Measurements from ENCODE around the gene PTGIS. TPM values are rescaled to one million over a fixed set of nuclear protein-coding genes. Genes with fewer than 3 reads are reported as not detected.
"Not testable (repeated sequence)": the region's sequence is repeated elsewhere in the genome, so short reads cannot be mapped to it uniquely, and the experiment has no call there.

The PTGIS gene
- total RNA-seq, 3 donors from 2014 or later: 1.6 to 2.4 (median 2.1) TPM

DNA sequence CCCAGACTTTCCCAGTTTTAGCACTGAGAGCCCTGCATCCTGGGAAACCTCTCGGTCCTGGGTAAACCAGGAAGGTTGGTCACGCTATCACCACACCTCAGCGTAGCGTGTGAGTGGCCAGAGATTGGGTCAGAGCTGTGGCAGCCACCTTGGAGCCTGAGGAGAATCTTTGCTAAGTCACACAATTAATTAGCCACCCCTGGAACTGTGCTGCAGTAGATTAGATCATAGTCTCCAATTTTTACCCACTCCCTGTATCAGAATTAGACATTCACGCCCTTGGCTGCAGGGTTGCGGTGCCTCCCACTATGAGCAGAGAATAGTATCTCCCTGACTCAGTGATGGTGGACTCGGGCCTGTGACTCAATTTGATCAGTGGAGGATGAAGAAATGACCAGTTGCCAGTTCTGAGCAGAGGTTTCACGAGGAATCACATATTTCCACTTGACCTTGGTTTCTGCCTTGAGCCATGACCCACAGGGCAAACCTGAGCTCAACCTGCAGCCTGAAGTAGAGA, 6.0 kb upstream of the PTGIS start:
- DNase-seq: no peak
- H3K36me3 Mint-ChIP-seq (ENCODE audit: insufficient read depth): no peaks in the 10 kb centered on the region

DNA sequence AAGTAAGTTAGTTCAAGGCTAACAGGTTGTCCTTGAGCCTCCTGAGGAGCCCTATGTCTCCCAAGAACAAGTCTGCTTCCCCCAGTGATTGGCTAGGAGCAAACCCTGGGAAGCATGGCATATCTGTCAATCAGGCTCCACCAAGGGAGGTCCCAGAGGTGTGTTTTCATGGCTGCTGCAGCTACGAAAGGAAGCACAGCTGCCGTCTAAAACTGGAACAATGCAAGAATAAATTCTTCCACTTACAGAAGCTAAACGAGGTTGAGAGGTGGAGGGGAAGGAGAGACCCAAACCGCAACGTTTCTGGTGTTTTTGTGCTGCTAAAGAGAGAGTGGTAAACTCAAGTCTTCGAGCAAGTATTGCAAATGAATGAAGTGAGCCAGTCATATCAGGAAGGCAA, 4.9 kb upstream of the PTGIS start:
- Mint-ChIP-seq H3K4me1 (ENCODE audit: low read depth) (peaks cover 18% of the 10 kb centered on the region), H3K4me3 (peak overlapping the region; percentile 33)
- no peak for ATAC-seq

More for the DNA sequence above, 6.0 kb upstream of the PTGIS start:
- Mint-ChIP-seq H3K4me3 (no peak overlapping the region), H3K27me3 (ENCODE audit: low read depth) (peaks cover 24% of the 10 kb centered on the region), H3K4me1 (ENCODE audit: low read depth) (peaks cover 17% of the 10 kb centered on the region), H3K9me3 (peaks cover 8% of the 10 kb centered on the region)
- ATAC-seq: no peak

GRCh38 chr20:49571553-49571835, 3.6 kb upstream of the PTGIS start:
- ATAC-seq: no peak
- H3K4me1 Mint-ChIP-seq (ENCODE audit: low read depth): peaks cover 14% of the 10 kb centered on the region
- no peak for DNase-seq
- no peaks in the 10 kb centered on the region for H3K36me3 Mint-ChIP-seq (ENCODE audit: insufficient read depth)
- H3K4me3 Mint-ChIP-seq: no peak overlapping the region
- peaks cover 6% of the 10 kb centered on the region for H3K9me3 Mint-ChIP-seq
- peaks cover 42% of the 10 kb centered on the region for H3K27me3 Mint-ChIP-seq (ENCODE audit: low read depth)

More for the DNA sequence above, 4.9 kb upstream of the PTGIS start:
- no peaks in the 10 kb centered on the region for H3K36me3 Mint-ChIP-seq (ENCODE audit: insufficient read depth)
- peaks cover 8% of the 10 kb centered on the region for H3K9me3 Mint-ChIP-seq
- DNase-seq: no peak
- peaks cover 32% of the 10 kb centered on the region for H3K27me3 Mint-ChIP-seq (ENCODE audit: low read depth)

DNA sequence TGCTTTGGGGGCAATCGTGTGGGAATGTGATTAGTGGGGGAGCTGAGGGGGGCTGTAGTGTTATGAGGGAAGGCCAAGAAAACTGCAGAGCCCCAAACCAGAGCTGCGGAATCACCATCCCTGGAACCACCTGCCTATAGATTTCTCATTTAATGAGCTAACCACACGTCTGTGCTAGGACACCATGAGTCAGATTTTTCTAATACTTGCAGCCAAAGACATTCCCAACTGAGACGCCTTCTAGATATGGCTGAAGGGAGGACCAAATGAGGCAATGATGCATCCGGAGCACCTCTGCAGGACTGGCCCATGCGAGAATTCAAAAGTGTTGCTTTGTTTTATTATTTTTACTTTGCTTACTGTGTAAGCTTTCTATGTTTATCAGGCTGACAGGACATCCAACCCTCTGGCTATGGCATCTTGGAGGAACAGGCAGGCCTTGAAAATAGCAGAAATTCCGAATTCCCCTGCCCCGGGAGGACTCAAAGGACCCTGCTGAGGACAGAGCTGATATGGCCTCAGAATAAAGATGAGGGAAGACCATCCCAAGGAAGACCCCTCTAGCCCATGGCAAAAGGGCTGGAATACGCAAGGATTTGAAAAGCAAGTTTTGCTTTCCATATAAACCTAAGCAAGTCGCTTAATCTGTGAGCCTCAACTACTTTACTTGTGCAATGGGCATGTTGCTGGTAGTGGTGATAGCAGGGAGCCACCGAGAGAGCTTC, 3.1 kb upstream of the PTGIS start:
- H3K27me3 Mint-ChIP-seq (ENCODE audit: low read depth): peaks cover 47% of the 10 kb centered on the region
- no peak overlapping the region for H3K4me3 Mint-ChIP-seq
- H3K4me1 Mint-ChIP-seq (ENCODE audit: low read depth): peaks cover 14% of the 10 kb centered on the region

DNA sequence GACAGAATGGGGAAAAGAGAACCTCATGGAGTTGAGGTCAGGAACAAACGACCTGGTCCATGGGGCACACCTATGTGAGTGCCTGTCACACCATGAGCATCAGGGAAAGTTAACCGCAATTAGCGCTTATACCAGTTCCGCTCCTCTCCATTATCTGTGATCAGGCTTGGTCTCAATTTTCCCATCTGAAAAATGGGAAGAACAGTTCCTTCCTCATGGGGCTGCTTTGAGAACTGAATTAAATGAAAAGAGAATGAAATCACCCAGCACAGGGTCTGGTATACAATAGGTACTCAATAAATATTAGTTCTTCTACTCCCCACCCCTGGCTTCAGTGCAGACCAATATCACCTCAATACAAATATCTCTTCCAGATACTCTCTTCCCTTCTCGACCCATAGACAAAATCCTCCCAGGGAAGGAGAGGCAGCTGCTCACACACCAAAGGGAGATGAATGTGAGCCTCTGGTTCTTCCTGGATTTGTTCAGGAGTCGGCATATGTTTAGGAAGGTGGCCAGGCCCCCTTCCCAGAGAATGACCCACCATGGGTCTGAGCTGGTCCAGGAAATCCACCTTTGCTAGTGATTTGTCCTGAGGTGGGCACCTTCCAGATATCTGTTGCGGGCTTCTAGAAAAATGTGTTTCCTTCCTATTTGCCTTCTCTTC, 2.4 kb upstream of the PTGIS start:
- Mint-ChIP-seq H3K36me3 (ENCODE audit: insufficient read depth) (no peaks in the 10 kb centered on the region), H3K4me3 (no peak overlapping the region), H3K9me3 (no peaks in the 10 kb centered on the region), H3K4me1 (ENCODE audit: low read depth) (peaks cover 14% of the 10 kb centered on the region), H3K27me3 (ENCODE audit: low read depth) (peaks cover 52% of the 10 kb centered on the region)
- no peak for ATAC-seq
- DNase-seq: no peak

More for the DNA sequence above, 3.1 kb upstream of the PTGIS start:
- DNase-seq (no peak), ATAC-seq (no peak)
- Mint-ChIP-seq H3K9me3 (peaks cover 1% of the 10 kb centered on the region), H3K36me3 (ENCODE audit: insufficient read depth) (no peaks in the 10 kb centered on the region)

GRCh38 chr20:49569411-49570115, 1.6 kb upstream of the PTGIS start:
- Mint-ChIP-seq H3K36me3 (ENCODE audit: insufficient read depth) (no peaks in the 10 kb centered on the region), H3K4me1 (ENCODE audit: low read depth) (peaks cover 14% of the 10 kb centered on the region), H3K27me3 (ENCODE audit: low read depth) (peaks cover 55% of the 10 kb centered on the region), H3K9me3 (no peaks in the 10 kb centered on the region), H3K4me3 (peak overlapping the region; percentile 1)
- DNase-seq: no peak
- no peak for ATAC-seq

DNA sequence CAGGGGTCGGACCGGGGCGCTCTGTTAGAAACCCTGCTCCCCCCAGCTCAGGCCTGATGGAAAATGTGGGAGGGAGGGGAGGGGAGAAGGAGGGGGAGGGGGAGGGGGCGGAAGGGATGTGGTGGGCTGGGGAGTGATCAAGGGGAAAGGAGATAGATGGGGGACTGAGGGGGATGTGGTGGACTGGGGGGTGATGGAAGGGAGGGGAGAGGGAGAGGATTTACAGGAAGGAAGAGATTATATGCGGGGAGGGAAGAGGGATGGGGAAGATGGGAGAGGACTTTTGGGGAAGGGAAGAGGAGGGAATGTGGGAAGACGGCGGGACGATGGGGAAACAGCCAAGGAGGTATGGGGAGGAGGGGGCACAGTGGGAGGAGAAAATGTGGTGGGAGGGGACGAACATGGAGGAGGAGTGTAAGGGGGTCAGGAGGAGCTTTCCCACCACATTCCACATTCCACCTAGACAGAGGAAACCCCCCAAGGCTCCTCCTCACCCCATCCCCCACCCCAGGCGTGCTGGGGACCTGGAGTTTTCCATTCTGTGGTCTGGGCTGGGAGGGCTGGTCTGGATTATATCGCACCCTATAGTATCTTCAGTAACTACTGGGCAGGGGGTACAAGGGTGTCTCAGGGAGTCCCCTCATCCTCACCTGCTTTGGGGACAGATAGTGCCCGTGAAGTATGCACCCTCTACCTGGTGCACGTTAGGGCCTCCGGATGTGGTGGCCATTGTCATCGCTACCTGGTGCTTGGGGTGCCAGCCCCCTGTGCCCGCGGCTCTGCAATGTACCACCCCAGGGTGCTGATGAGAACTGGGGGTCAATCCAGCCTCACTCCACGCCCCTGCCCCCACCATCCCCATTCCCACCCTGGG, 578 bp upstream of the PTGIS start:
- no peak for ATAC-seq
- peaks cover 55% of the 10 kb centered on the region for H3K27me3 Mint-ChIP-seq (ENCODE audit: low read depth)
- H3K4me3 Mint-ChIP-seq: no peak overlapping the region

DNA sequence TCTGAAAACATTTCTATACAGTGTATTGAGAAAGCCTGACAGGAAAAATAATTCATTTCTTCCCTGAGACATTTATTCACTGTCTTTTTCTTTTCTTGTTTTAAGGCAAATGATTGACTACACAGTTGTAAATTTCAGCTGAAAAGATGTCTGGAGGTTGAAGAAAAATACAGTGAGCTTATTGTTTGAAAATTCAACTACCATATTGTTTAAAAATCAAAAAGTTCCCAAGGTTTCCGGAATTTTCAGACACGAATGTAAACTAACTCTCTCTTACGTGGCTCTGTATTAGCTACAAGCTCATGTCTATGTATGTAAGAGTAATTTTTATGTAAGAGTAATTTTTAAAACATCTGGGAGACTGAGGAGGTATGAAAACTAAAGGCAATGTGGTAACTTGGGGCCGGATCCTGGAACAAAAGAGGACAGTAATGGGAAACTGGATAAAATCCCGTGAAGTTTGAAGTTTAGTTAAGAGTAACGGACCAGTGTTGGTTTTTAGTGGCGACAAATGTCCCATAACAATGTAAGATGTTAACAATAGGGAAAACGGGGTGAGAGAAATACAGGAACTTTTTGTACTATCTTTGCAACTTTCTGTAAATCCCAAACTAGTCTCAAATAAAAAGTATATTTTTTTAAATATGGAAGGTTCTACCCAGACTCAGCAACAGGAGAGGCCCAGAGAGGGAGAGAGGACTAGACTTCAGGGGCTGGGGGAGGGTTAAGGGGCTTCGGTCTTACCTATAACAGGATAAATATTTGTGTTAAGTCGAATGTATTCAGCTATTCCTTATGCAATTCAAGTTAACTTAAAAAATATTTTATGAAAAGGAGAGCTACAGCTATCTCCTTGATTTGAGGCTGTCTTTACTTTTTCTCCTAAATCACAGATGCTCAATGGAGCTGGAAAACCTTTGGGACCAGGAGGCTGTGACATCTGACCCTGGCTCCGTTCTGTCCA, 1.3 kb downstream of the PTGIS start:
- peaks cover 56% of the 10 kb centered on the region for H3K27me3 Mint-ChIP-seq (ENCODE audit: low read depth)
- no peak for ATAC-seq
- H3K4me3 Mint-ChIP-seq: no peak overlapping the region
- H3K4me1 Mint-ChIP-seq (ENCODE audit: low read depth): peaks cover 5% of the 10 kb centered on the region
- H3K36me3 Mint-ChIP-seq (ENCODE audit: insufficient read depth): no peaks in the 10 kb centered on the region
- H3K9me3 Mint-ChIP-seq: no peaks in the 10 kb centered on the region
- DNase-seq: no peak

More for the DNA sequence above, 578 bp upstream of the PTGIS start:
- H3K36me3 Mint-ChIP-seq (ENCODE audit: insufficient read depth): no peaks in the 10 kb centered on the region
- no peaks in the 10 kb centered on the region for H3K9me3 Mint-ChIP-seq
- DNase-seq: no peak
- H3K4me1 Mint-ChIP-seq (ENCODE audit: low read depth): peaks cover 14% of the 10 kb centered on the region

DNA sequence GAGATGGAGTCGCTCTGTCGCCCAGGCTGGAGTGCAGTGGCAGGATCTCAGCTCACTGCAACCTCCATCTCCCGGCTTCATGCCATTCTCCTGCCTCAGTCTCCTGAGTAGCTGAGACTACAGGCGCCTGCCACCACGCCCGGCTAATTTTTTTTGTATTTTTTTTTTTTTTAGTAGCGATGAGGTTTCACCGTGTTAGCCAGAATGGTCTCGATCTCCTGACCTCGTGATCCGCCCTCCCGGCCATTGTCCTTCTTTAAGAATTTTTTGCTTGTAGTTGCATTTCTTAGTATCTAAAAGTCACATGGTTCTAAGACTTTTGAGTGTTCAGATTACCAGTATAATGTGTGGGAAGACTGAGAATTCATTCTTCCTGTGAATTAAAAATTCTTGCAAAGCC, 2.9 kb downstream of the PTGIS start:
- DNase-seq; H3K9me3 Mint-ChIP-seq; ATAC-seq; H3K4me1 Mint-ChIP-seq (ENCODE audit: low read depth); H3K36me3 Mint-ChIP-seq (ENCODE audit: insufficient read depth); H3K4me3 Mint-ChIP-seq: not testable (repeated sequence)
- H3K27me3 Mint-ChIP-seq (ENCODE audit: low read depth): peaks cover 53% of the 10 kb centered on the region

GRCh38 chr20:49563015-49563980, 4.6 kb downstream of the PTGIS start:
- H3K4me1 Mint-ChIP-seq (ENCODE audit: low read depth): peaks cover under 1% of the 10 kb centered on the region
- H3K36me3 Mint-ChIP-seq (ENCODE audit: insufficient read depth): no peaks in the 10 kb centered on the region
- no peaks in the 10 kb centered on the region for H3K9me3 Mint-ChIP-seq
- peaks cover 42% of the 10 kb centered on the region for H3K27me3 Mint-ChIP-seq (ENCODE audit: low read depth)
- H3K4me3 Mint-ChIP-seq: no peak overlapping the region
- DNase-seq: no peak
- ATAC-seq: no peak

DNA sequence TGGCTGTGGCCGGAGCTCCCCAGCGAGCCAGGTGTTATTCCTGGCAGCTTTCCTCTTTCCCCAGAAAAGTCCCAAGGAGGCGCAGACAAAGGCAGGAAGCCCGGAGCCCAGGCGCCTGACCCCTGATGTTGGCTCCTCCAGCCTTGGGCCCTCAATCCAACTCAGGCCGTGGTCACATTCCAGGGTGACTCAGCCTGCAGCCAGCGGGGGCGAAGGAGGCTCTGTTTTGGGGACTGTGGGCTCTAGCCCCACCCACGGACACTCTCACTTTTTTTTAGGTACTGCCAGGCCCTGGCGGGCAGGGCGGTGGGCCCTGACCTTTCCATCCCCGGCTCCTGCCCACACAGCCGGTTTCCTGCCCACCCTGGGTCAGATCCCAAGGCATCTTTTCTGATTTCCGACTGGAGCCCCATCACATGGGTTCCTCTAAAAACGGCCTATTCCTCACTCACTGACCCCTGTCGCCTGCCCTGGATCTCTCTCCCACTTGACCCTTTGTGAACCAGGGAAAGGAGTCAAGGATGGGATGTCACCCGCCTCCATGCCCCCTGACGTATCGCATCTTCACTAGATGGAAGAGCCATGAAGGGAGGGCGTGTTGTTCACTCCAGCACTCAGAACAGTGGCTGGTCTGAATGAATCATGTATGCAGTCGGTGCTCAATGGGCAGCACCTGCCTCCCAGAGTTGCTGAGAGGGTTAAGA, 5.5 kb downstream of the PTGIS start:
- ATAC-seq (no peak), DNase-seq (no peak)
- no peak overlapping the region for H3K4me3 Mint-ChIP-seq
- H3K36me3 Mint-ChIP-seq (ENCODE audit: insufficient read depth): no peaks in the 10 kb centered on the region
- no peaks in the 10 kb centered on the region for H3K9me3 Mint-ChIP-seq
- peaks cover 45% of the 10 kb centered on the region for H3K27me3 Mint-ChIP-seq (ENCODE audit: low read depth)
- H3K4me1 Mint-ChIP-seq (ENCODE audit: low read depth): no peaks in the 10 kb centered on the region

DNA sequence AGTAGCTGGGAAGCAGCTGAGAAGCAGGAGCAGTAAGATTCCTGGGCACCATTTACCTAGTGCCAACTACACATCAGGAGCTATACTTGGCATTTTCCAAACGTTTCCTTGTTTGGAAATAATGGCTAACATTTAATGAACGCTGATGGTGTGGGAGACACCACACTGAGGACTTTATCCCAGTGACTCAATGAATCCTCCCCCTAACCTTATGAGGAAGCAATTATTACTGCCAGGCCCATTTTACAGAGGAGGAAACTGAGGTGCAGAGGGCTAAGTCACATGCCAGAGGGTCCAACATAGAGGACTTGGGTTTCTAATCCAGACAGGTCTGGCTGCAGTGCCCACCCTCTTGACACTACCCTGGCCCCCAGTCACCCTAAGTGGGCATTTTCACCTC, 6.1 kb downstream of the PTGIS start:
- ATAC-seq: no peak
- DNase-seq: no peak
- Mint-ChIP-seq H3K36me3 (ENCODE audit: insufficient read depth) (no peaks in the 10 kb centered on the region), H3K4me1 (ENCODE audit: low read depth) (no peaks in the 10 kb centered on the region), H3K4me3 (no peak overlapping the region), H3K27me3 (ENCODE audit: low read depth) (peaks cover 45% of the 10 kb centered on the region), H3K9me3 (no peaks in the 10 kb centered on the region)

All from activated T-cell treated with anti-CD3 and anti-CD28 coated beads, Interleukin-2, amount 50 U/mL, for 4 hours (primary cell).